Liver (tissue), 3 donors: ENCODE measurements around the gene LAMC2.

Experiments used
- EGR1 ChIP-seq, 2 donors: IDR thresholded peaks; 2 replicates each; pipeline ENCODE4 v1.6.1; 2016 to 2018; ENCODE audit warnings: antibody characterized with exemption in 2 of 2, low read depth in 2 of 2
- FOXA1 ChIP-seq: IDR thresholded peaks from 2 replicates; pipeline ENCODE4 v1.6.1; 2016; ENCODE audit warnings: antibody characterized with exemption
- FOXA2 ChIP-seq: IDR thresholded peaks from 2 replicates; pipeline ENCODE4 v1.6.1; 2016; ENCODE audit warnings: antibody characterized with exemption
- GABPA ChIP-seq, 2 donors: IDR thresholded peaks in 1 of 2; conservative IDR thresholded peaks in 1 of 2; 2 replicates each; pipeline ENCODE4 v1.6.1; 2016; ENCODE audit warnings: antibody characterized with exemption in 2 of 2, mild to moderate bottlenecking in 1 of 2, moderate library complexity in 1 of 2
- HNF4A ChIP-seq, 2 donors: conservative IDR thresholded peaks; 2 replicates each; pipeline ENCODE4 v1.6.1; 2016; ENCODE audit warnings: antibody characterized with exemption in 2 of 2, mild to moderate bottlenecking in 2 of 2
- JUND ChIP-seq, 2 donors: IDR thresholded peaks; 2 replicates each; pipeline ENCODE4 v1.6.1; 2016; ENCODE audit warnings: antibody characterized with exemption in 2 of 2
- RAD21 ChIP-seq, 2 donors: IDR thresholded peaks; 2 replicates each; pipeline ENCODE4 v1.6.1; 2016; ENCODE audit warnings: antibody characterized with exemption in 2 of 2, mild to moderate bottlenecking in 2 of 2
- YY1 ChIP-seq: IDR thresholded peaks from 2 replicates; pipeline ENCODE4 v1.6.1; 2016; ENCODE audit warnings: antibody characterized with exemption, mild to moderate bottlenecking
- TF ChIP-seq, protein P1 (sequence below): fragments of 150-350 bp; IDR thresholded peaks from 2 replicates; pipeline ENCODE4 v1.5.1; 2017; ENCODE audit warnings: improper control_type of control experiment, low read depth, low read length; ENCODE audit not compliant: missing input control
- TF ChIP-seq, protein P2 (sequence below): IDR thresholded peaks from 2 replicates; pipeline ENCODE4 v1.6.1; 2016; ENCODE audit warnings: antibody characterized with exemption, mild to moderate bottlenecking
- TF ChIP-seq, protein P3 (sequence below): IDR thresholded peaks from 2 replicates; pipeline ENCODE4 v1.6.1; 2016; ENCODE audit warnings: antibody characterized with exemption
- TF ChIP-seq, protein P4 (sequence below): IDR thresholded peaks from 2 replicates; pipeline ENCODE4 v1.6.1; 2016; ENCODE audit warnings: antibody characterized with exemption
- TF ChIP-seq, protein P5 (sequence below): IDR thresholded peaks from 2 replicates; pipeline ENCODE4 v1.6.1; 2016; ENCODE audit warnings: antibody characterized with exemption
- donor health status: healthy.
- donor health status: healthy.

DNA sequence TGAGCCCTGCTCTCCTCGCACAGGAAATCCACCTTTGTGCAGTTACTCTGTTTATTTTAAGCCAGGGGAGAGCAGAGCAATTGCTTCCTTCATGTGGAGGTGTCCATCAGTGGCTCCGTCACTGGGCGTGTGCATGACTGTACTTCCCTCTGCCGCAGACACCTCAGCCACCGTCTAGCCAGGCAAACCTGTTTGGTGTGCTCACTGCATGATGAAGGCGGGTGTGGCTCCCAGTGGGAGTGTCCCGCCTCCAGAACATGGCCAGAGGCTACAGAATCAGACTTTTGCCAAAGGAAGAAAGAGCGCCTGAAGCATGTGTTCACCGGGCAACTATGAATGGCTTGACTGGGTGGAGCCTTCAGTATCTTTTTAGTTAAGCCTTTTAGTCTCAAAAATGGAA, 26.1 kb upstream of the LAMC2 start:
- TF ChIP-seq, protein P1, sequence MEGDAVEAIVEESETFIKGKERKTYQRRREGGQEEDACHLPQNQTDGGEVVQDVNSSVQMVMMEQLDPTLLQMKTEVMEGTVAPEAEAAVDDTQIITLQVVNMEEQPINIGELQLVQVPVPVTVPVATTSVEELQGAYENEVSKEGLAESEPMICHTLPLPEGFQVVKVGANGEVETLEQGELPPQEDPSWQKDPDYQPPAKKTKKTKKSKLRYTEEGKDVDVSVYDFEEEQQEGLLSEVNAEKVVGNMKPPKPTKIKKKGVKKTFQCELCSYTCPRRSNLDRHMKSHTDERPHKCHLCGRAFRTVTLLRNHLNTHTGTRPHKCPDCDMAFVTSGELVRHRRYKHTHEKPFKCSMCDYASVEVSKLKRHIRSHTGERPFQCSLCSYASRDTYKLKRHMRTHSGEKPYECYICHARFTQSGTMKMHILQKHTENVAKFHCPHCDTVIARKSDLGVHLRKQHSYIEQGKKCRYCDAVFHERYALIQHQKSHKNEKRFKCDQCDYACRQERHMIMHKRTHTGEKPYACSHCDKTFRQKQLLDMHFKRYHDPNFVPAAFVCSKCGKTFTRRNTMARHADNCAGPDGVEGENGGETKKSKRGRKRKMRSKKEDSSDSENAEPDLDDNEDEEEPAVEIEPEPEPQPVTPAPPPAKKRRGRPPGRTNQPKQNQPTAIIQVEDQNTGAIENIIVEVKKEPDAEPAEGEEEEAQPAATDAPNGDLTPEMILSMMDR, result no peak
- TF ChIP-seq, protein P2, sequence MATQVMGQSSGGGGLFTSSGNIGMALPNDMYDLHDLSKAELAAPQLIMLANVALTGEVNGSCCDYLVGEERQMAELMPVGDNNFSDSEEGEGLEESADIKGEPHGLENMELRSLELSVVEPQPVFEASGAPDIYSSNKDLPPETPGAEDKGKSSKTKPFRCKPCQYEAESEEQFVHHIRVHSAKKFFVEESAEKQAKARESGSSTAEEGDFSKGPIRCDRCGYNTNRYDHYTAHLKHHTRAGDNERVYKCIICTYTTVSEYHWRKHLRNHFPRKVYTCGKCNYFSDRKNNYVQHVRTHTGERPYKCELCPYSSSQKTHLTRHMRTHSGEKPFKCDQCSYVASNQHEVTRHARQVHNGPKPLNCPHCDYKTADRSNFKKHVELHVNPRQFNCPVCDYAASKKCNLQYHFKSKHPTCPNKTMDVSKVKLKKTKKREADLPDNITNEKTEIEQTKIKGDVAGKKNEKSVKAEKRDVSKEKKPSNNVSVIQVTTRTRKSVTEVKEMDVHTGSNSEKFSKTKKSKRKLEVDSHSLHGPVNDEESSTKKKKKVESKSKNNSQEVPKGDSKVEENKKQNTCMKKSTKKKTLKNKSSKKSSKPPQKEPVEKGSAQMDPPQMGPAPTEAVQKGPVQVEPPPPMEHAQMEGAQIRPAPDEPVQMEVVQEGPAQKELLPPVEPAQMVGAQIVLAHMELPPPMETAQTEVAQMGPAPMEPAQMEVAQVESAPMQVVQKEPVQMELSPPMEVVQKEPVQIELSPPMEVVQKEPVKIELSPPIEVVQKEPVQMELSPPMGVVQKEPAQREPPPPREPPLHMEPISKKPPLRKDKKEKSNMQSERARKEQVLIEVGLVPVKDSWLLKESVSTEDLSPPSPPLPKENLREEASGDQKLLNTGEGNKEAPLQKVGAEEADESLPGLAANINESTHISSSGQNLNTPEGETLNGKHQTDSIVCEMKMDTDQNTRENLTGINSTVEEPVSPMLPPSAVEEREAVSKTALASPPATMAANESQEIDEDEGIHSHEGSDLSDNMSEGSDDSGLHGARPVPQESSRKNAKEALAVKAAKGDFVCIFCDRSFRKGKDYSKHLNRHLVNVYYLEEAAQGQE, result no peak
- TF ChIP-seq FOXA1, result no peak
- TF ChIP-seq JUND (IDR thresholded peaks at IDR 0.05), result no peak
- TF ChIP-seq GABPA (IDR thresholded peaks at IDR 0.05 in 1 of 2, conservative IDR thresholded peaks at IDR 0.05 in 1 of 2), result no peak
- no peak for TF ChIP-seq EGR1 (IDR thresholded peaks at IDR 0.05; ENCODE audit: low read depth in 2 of 2)
- TF ChIP-seq YY1, result no peak
- TF ChIP-seq, protein P3, sequence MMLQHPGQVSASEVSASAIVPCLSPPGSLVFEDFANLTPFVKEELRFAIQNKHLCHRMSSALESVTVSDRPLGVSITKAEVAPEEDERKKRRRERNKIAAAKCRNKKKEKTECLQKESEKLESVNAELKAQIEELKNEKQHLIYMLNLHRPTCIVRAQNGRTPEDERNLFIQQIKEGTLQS, result no peak
- TF ChIP-seq FOXA2, result no peak
- TF ChIP-seq HNF4A (conservative IDR thresholded peaks at IDR 0.05), result no peak
- TF ChIP-seq, protein P4, sequence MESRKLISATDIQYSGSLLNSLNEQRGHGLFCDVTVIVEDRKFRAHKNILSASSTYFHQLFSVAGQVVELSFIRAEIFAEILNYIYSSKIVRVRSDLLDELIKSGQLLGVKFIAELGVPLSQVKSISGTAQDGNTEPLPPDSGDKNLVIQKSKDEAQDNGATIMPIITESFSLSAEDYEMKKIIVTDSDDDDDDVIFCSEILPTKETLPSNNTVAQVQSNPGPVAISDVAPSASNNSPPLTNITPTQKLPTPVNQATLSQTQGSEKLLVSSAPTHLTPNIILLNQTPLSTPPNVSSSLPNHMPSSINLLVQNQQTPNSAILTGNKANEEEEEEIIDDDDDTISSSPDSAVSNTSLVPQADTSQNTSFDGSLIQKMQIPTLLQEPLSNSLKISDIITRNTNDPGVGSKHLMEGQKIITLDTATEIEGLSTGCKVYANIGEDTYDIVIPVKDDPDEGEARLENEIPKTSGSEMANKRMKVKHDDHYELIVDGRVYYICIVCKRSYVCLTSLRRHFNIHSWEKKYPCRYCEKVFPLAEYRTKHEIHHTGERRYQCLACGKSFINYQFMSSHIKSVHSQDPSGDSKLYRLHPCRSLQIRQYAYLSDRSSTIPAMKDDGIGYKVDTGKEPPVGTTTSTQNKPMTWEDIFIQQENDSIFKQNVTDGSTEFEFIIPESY, result no peak
- TF ChIP-seq RAD21 (IDR thresholded peaks at IDR 0.05), result no peak
- TF ChIP-seq, protein P5, sequence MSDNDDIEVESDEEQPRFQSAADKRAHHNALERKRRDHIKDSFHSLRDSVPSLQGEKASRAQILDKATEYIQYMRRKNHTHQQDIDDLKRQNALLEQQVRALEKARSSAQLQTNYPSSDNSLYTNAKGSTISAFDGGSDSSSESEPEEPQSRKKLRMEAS, result no peak
